Esophagus muscularis mucosa (tissue), 2 donors: ENCODE results near the gene SPON1.

Experiments
- POLR2A ChIP-seq: fragments of 450-650 bp; IDR thresholded peaks from one replicate; pipeline ENCODE4 v1.6.1; 2017; ENCODE audit warnings: antibody characterized with exemption, moderate library complexity, mild to moderate bottlenecking, low read depth
- POLR2AphosphoS5 ChIP-seq, 2 donors: sonication (generic); formaldehyde crosslinking; IDR thresholded peaks; one replicate each; pipeline ENCODE4 v1.6.1; 2017; ENCODE audit warnings: antibody characterized with exemption in 2 of 2

- TF ChIP-seq POLR2A (no peak), POLR2AphosphoS5 (IDR thresholded peaks at IDR 0.05) (no peak)
Observed at GRCh38 chr11:14310679-14311078, 348.2 kb downstream of the SPON1 start.
